Psoas muscle (tissue), 8 donors: ENCODE measurements around the gene AGPAT3. TPM values are rescaled to one million over a fixed set of nuclear protein-coding genes. Genes with fewer than 3 reads are reported as not detected.

Experiments
- ATAC-seq, 4 donors: fragments of 200-7000 bp; cut with Tn5 transposase; one replicate each; pipeline ENCODE4 v1.9.1; 2020; ENCODE audit warnings: moderate library complexity in 3 of 4, mild to moderate bottlenecking in 2 of 4
- DNase-seq, 2 donors: peaks; one replicate each; pipeline ENCODE4 v3.0.0-alpha.2; 2020
- H3K27ac ChIP-seq: fragments of 200-600 bp; one replicate; pipeline ENCODE4 v1.8.0; 2022
- H3K27me3 ChIP-seq, 3 donors: fragments of 200-600 bp in 1 of 3; one replicate each; pipeline versions ENCODE4 v1.6.1 to v1.8.0; 2013 to 2022; ENCODE audit warnings: low read length in 2 of 3, mild to moderate bottlenecking in 2 of 3, moderate library complexity in 1 of 3; ENCODE audit not compliant: insufficient read depth in 3 of 3
- H3K36me3 ChIP-seq, 2 donors: fragments of 200-600 bp in 1 of 2; one replicate each; pipeline versions ENCODE4 v1.6.1 to v1.8.0; 2013 to 2022; ENCODE audit warnings: low read depth in 1 of 2, mild to moderate bottlenecking in 1 of 2, moderate library complexity in 1 of 2; ENCODE audit not compliant: insufficient read depth in 1 of 2
- H3K4me1 ChIP-seq: fragments of 200-600 bp; one replicate; pipeline ENCODE4 v1.8.0; 2022
- H3K4me3 ChIP-seq: fragments of 200-600 bp; one replicate; pipeline ENCODE4 v1.8.0; 2022; ENCODE audit warnings: mild to moderate bottlenecking
- H3K9me3 ChIP-seq: fragments of 200-600 bp; one replicate; pipeline ENCODE4 v1.8.0; 2022
- WGBS, 3 donors: extraction: QIAGEN DNeasy Blood & Tissue Kit; methylation state at CpG; one replicate each; pipeline versions ENCODE4 v1.1.6 to v1.1.7; 2013; 5-methylcytosine and 5-hydroxymethylcytosine counted together
- intact Hi-C, 2 donors: fragments of 100-400 bp; cut with DNase I; formaldehyde crosslinking; loops; one replicate each; pipeline versions ENCODE4 v1.11.0 to v1.14.2; 2022
- polyA plus RNA-seq, 3 donors: library from polyadenylated mRNA; stranded (reverse); fragments of 200-250 nt; gene quantifications; one replicate each; pipeline ENCODE4 v1.2.3, GENCODE V29; 2013
- total RNA-seq, 4 donors: library from RNA; stranded (reverse); fragmentation: NEBNext Ultra II Directional in 2 of 4; extraction: Animal tissue kit (Norgen Biotek cat#: 25700) in 2 of 4; gene quantifications; one replicate each; pipeline versions ENCODE4 v1.2.1 to v1.2.4, GENCODE V29; 2021 to 2023
- TF ChIP-seq, protein P1 (sequence below): fragments of 200-600 bp; IDR thresholded peaks from one replicate; pipeline ENCODE4 v1.8.0; 2022; ENCODE audit warnings: antibody characterized with exemption
- donor health status: healthy with polysubstance abuse.
- donor health status: DM: no; HTN: no; CAD: no; lungs with moderate emphysema.
- donor health status: Bipolar disorder and iron deficiency.
- donor health status: healthy.
- donor health status: DM: yes; HTN: yes; CAD: no.
- donor health status: DM: no; HTN: no; CAD: no.
- donor health status: DM: no; HTN: no; CAD: no.
- donor health status: DM: yes; HTN: yes; CAD: no.

AGPAT3 gene
- total and polyA plus RNA-seq, 7 donors = 28.4 to 117 (median 50.7) TPM

GRCh38 chr21:43992121-43992520, 127.1 kb downstream of the AGPAT3 start:
- Histone ChIP-seq H3K9me3 (no peaks in the 10 kb centered on the region), H3K4me1 (no peaks in the 10 kb centered on the region), H3K36me3 (no peaks in the 10 kb centered on the region), H3K4me3 (no peak overlapping the region), H3K27ac (no peak overlapping the region), H3K27me3 (peaks cover 0 to 8% (median 7%) of the 10 kb centered on the region in 3 donors)
- TF ChIP-seq, protein P1, sequence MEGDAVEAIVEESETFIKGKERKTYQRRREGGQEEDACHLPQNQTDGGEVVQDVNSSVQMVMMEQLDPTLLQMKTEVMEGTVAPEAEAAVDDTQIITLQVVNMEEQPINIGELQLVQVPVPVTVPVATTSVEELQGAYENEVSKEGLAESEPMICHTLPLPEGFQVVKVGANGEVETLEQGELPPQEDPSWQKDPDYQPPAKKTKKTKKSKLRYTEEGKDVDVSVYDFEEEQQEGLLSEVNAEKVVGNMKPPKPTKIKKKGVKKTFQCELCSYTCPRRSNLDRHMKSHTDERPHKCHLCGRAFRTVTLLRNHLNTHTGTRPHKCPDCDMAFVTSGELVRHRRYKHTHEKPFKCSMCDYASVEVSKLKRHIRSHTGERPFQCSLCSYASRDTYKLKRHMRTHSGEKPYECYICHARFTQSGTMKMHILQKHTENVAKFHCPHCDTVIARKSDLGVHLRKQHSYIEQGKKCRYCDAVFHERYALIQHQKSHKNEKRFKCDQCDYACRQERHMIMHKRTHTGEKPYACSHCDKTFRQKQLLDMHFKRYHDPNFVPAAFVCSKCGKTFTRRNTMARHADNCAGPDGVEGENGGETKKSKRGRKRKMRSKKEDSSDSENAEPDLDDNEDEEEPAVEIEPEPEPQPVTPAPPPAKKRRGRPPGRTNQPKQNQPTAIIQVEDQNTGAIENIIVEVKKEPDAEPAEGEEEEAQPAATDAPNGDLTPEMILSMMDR = no peak
- DNase-seq (no peak), ATAC-seq (no peak)
- intact Hi-C loops = no loop called here
- 88 to 89% (median 89%) methylated on average over 11 of the region's 11 CpGs for WGBS, 3 donors

- no peak overlapping the region for H3K4me3 ChIP-seq
- TF ChIP-seq, protein P1 = no peak
- intact Hi-C loops = no loop called here
- H3K27ac ChIP-seq = no peak overlapping the region
- H3K9me3 ChIP-seq = no peaks in the 10 kb centered on the region
- no peak for ATAC-seq
- H3K4me1 ChIP-seq = no peaks in the 10 kb centered on the region
- no peaks in the 10 kb centered on the region for H3K36me3 ChIP-seq
- peaks cover 0 to 8% (median 7%) of the 10 kb centered on the region in 3 donors for H3K27me3 ChIP-seq
- no peak for DNase-seq
- 69 to 72% (median 70%) methylated on average over 17 to 18 of the region's 18 CpGs for WGBS, 3 donors
Measured at GRCh38 chr21:43993420-43993934, 128.5 kb downstream of the AGPAT3 start.

DNA sequence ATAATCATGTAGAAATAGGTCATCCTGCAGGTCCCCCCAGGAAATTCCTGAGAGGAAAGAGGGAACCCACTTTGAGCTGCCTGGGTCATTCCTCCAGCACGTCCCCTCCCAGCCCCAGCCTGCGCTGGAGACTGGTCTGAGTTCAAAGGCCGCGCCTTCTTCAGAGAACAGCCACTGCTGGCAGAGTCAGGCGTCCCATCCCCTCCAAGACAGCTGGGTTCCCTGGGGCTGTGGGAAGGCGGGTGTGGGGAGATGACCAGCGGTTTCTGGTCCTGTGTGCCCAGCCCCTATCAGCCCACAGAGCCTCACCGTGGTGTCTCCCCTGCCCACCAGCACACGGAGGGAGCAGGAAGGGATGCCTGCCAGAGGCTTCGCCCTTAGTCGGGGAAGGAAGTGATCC, 129.1 kb downstream of the AGPAT3 start:
- TF ChIP-seq, protein P1 = no peak
- ATAC-seq = no peak
- Histone ChIP-seq H3K4me3 (no peak overlapping the region), H3K9me3 (no peaks in the 10 kb centered on the region), H3K36me3 (no peaks in the 10 kb centered on the region), H3K27ac (no peak overlapping the region), H3K4me1 (no peaks in the 10 kb centered on the region), H3K27me3 (peaks cover 0 to 8% (median 7%) of the 10 kb centered on the region in 3 donors)
- WGBS, 3 donors = 51 to 57% (median 55%) methylated on average over 11 of the region's 11 CpGs
- intact Hi-C loops = no loop called here
- no peak for DNase-seq

GRCh38 chr21:43994646-43995045, 129.6 kb downstream of the AGPAT3 start:
- Histone ChIP-seq H3K27me3 (peaks cover 0 to 8% (median 7%) of the 10 kb centered on the region in 3 donors), H3K27ac (no peak overlapping the region), H3K36me3 (no peaks in the 10 kb centered on the region), H3K4me1 (no peaks in the 10 kb centered on the region), H3K9me3 (no peaks in the 10 kb centered on the region), H3K4me3 (no peak overlapping the region)
- intact Hi-C loops = no loop called here
- WGBS, 3 donors = 92 to 97% (median 93%) methylated on average over 9 of the region's 9 CpGs
- no peak for ATAC-seq
- TF ChIP-seq, protein P1 = no peak
- DNase-seq = no peak

DNA sequence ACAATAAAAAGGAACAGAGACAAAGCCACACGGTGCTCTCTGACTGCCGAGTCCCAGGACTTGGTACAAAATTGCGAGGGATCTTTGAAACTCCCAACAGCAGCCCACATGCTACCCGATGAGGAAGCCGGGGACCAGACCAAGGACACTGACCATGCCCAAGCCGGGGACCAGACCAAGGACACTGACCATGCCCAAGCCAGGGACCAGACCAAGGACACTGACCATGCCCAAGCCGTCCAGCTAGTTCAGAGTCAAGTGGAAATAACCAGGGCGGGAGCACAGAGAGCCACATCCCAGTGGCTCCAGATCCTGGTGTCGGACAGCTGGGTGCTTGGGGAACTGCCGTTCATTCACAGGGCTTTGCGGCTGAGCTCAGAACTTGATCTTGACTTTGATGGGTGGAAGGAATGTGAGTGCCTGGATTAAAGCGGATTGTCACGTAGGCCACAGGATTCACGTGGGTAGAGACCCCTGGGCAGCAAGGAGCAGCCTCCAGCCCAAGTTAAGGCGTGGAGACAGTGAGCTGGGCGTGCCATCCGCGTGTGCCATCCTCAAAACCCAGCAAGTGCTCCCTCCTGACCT, 130.6 kb downstream of the AGPAT3 start:
- DNase-seq = peak in 1 of 2 donors; percentile 38
- H3K9me3 ChIP-seq = no peaks in the 10 kb centered on the region
- 78 to 82% (median 79%) methylated on average over 18 of the region's 18 CpGs for WGBS, 3 donors
- no peak for ATAC-seq
- H3K36me3 ChIP-seq = no peaks in the 10 kb centered on the region
- intact Hi-C loops = no loop called here
- no peak overlapping the region for H3K4me3 ChIP-seq
- no peak overlapping the region for H3K27ac ChIP-seq
- TF ChIP-seq, protein P1 = no peak
- H3K4me1 ChIP-seq = no peaks in the 10 kb centered on the region
- peaks cover 0 to 8% (median 7%) of the 10 kb centered on the region in 3 donors for H3K27me3 ChIP-seq
